HUDEP-2 (cell line): ENCODE results near the gene REEP6.
"Not testable (repeated sequence)": the region's sequence is repeated elsewhere in the genome, so short reads cannot be mapped to it uniquely, and the experiment has no call there.

Experiments used
- DNase-seq, 76 experiments: peaks; one replicate each; lab custom pipeline; 2025; ENCODE audit not compliant: unreplicated experiment in 76 of 76; lab: John Stamatoyannopoulos, UW

REEP6 gene

GRCh38 chr19:1505991-1506881 is 15.3 kb downstream of the REEP6 start:
- DNase-seq: no peak

GRCh38 chr19:1507192-1507660 is 16.2 kb downstream of the REEP6 start:
- no peak for DNase-seq

GRCh38 chr19:1507763-1508506 is 17.0 kb downstream of the REEP6 start:
- DNase-seq: peak; percentile 67 to 99 (median 97)

GRCh38 chr19:1508507-1508856 is 17.5 kb downstream of the REEP6 start:
- DNase-seq: peak in 1 of 76 experiments; percentile 63

- no peak for DNase-seq
Measured at GRCh38 chr19:1509602-1510441, 18.8 kb downstream of the REEP6 start.

- DNase-seq: no peak
Measured at GRCh38 chr19:1510442-1510806, 19.4 kb downstream of the REEP6 start.

GRCh38 chr19:1510807-1511206 is 19.8 kb downstream of the REEP6 start:
- DNase-seq: no peak

GRCh38 chr19:1511318-1512317 is 20.6 kb downstream of the REEP6 start:
- no peak for DNase-seq

- DNase-seq: peak in 66 of 76 experiments; percentile 32 to 90 (median 74)
Measured at GRCh38 chr19:1512671-1513498, 21.9 kb downstream of the REEP6 start, which contains the start of gene ADAMTSL5. Gene ADAMTSL5 (minus strand): TSS chr19:1513019. CDS start chr19:1510943, 2,076 bp downstream.

- DNase-seq: peak in 63 of 76 experiments; percentile 28 to 89 (median 67)
Measured at GRCh38 chr19:1513499-1514294, 22.7 kb downstream of the REEP6 start.

GRCh38 chr19:1514295-1514661 is 23.3 kb downstream of the REEP6 start:
- no peak for DNase-seq

- DNase-seq: no peak
Measured at GRCh38 chr19:1514986-1515721, 24.2 kb downstream of the REEP6 start.

- DNase-seq: no peak
Measured at GRCh38 chr19:1516395-1516753, 25.4 kb downstream of the REEP6 start.

- DNase-seq: no peak
Measured at GRCh38 chr19:1518471-1518870, 27.5 kb downstream of the REEP6 start.

GRCh38 chr19:1519802-1520201 is 28.8 kb downstream of the REEP6 start:
- not testable (repeated sequence) for DNase-seq

GRCh38 chr19:1520203-1520780 is 29.3 kb downstream of the REEP6 start:
- DNase-seq: no peak

GRCh38 chr19:1521636-1522035 is 30.7 kb downstream of the REEP6 start:
- DNase-seq: no peak
